Body of pancreas (tissue), 4 donors: Measurements from ENCODE around the gene TPGS2.

ENCODE experiments used
- POLR2A ChIP-seq, 3 donors: fragments of 450-650 bp; IDR thresholded peaks; one replicate each; pipeline ENCODE4 v1.6.1; 2016; ENCODE audit warnings: antibody characterized with exemption in 3 of 3, mild to moderate bottlenecking in 2 of 3
- TF ChIP-seq, protein P1 (sequence below), 7 experiments: fragments of 450-650 bp in 4 of 7; fragments of 200-600 bp in 3 of 7; sonication (generic) in 3 of 7; IDR thresholded peaks; one replicate each; pipeline ENCODE4 v1.5.1; 2016 to 2019; ENCODE audit warnings: antibody characterized with exemption in 7 of 7

DNA sequence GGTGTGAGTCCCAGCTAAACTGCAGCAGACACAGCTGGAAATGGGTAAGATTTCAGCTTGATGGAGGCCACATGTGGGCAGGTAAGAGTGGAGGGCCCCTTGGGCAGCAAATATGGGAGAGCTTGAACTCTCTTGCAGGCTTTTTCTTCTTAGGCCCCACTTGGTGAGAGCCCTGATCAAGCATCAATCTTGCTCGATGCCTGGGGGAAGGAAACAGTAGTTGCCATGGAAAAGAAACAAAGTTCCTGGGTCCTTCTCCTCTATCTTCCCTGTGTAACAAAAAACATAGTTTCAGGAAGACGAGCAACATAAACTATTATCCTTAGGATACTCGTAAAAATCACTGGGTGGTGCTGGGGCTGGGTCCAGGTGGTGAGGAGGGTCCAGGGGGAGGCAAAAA, 43.0 kb upstream of the TPGS2 start:
- no peak for TF ChIP-seq POLR2A (IDR thresholded peaks at IDR 0.05)
- TF ChIP-seq, protein P1, sequence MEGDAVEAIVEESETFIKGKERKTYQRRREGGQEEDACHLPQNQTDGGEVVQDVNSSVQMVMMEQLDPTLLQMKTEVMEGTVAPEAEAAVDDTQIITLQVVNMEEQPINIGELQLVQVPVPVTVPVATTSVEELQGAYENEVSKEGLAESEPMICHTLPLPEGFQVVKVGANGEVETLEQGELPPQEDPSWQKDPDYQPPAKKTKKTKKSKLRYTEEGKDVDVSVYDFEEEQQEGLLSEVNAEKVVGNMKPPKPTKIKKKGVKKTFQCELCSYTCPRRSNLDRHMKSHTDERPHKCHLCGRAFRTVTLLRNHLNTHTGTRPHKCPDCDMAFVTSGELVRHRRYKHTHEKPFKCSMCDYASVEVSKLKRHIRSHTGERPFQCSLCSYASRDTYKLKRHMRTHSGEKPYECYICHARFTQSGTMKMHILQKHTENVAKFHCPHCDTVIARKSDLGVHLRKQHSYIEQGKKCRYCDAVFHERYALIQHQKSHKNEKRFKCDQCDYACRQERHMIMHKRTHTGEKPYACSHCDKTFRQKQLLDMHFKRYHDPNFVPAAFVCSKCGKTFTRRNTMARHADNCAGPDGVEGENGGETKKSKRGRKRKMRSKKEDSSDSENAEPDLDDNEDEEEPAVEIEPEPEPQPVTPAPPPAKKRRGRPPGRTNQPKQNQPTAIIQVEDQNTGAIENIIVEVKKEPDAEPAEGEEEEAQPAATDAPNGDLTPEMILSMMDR (IDR thresholded peaks at IDR 0.05): no peak
